Measurements from ENCODE around the gene OR4E2.
"Not testable (repeated sequence)": the region's sequence is repeated elsewhere in the genome, so short reads cannot be mapped to it uniquely, and the experiment has no call there.

Gene OR4E2, protein sequence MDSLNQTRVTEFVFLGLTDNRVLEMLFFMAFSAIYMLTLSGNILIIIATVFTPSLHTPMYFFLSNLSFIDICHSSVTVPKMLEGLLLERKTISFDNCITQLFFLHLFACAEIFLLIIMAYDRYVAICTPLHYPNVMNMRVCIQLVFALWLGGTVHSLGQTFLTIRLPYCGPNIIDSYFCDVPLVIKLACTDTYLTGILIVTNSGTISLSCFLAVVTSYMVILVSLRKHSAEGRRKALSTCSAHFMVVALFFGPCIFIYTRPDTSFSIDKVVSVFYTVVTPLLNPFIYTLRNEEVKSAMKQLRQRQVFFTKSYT

DNA sequence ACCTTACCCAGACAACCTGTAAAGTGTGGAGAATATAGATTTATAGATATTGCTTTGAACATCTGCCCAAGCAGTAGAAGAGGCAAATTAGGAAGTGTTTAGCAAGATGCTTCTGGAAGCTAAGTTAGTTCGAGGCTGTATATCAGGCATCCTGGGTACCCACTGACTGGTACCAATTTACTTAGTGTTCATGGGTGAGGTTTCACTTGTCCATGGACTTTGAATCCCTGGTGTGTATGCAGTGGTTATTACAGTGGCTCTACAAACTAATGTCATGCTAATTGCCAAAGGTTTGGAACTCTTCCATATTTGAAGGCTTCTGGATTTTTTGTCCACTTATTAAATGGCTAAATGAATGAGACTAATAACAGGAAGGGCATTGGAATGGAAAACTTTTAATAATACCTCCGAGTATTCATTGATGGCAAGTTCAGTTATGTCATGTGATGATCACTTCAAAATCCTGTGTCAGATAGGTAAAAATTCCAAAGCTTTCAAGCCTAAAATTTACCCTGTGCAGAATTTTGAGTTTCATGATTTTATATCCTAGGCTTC, at the start of gene OR4E2:
OR4E2 (plus strand) TSS at position 505 of the 555 bp plus-strand sequence. CDS start 11,248 bp downstream, outside the sequence.
- DNase-seq, result no peak

DNA sequence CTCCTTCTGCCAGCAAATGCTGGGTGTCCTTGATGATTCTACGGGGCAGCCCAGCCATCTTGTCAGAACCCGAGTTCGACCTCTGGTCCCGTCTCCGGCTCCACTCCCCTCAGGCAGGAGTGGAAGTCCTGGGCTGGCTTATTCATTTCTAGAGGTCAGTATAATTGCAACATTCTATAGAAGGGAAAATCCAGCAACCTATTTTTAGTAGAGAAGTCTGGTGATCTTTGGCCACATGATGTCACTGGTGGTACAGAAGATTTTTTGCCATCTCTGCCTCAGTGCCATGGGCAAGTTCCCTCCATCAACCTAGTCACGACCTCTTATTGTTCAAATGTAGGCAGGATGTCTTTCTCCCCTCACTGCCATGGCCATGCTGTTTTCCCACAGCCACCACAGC, 41.3 kb upstream of the OR4E2 start:
- no peak for DNase-seq

DNA sequence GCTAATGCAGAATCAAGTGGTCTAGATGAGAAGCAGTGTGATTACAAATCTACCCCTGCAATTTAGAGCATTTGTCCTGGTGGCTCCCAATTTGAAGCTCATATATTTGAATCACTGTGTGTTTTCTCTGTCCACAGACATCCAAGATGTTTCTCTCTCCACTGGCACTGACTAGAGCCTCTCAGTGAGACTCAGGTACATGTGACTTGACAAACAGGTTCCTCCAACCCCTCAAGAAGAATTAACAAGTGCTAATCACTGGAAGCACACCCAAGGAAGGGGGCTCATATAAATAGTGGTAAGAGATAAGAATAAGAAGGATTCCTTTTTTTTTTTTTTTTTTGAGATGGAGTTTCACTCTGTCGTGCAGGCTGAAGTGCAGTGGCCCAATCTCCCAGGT, 39.4 kb upstream of the OR4E2 start:
- no peak for DNase-seq

DNA sequence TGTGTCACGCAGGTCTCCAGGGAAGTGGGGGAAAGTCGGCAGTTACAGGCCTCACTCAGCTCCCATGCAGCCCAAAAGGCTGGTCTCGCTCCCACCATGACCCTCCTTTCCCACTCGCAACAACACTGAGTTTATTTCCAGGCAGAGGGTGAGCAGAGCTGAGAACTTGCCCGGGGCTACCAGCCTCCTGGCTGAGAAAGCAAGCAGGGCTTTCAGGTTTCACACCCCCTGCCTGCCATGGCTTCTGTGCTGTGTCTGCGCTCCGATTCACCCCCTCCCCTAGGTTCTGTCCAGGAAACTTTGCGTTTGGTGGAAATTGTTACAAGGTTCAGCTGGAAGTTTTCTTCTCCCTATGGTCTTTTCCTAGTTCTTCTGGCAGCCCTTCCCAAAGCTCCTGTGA, 36.0 kb upstream of the OR4E2 start:
- no peak for DNase-seq

DNA sequence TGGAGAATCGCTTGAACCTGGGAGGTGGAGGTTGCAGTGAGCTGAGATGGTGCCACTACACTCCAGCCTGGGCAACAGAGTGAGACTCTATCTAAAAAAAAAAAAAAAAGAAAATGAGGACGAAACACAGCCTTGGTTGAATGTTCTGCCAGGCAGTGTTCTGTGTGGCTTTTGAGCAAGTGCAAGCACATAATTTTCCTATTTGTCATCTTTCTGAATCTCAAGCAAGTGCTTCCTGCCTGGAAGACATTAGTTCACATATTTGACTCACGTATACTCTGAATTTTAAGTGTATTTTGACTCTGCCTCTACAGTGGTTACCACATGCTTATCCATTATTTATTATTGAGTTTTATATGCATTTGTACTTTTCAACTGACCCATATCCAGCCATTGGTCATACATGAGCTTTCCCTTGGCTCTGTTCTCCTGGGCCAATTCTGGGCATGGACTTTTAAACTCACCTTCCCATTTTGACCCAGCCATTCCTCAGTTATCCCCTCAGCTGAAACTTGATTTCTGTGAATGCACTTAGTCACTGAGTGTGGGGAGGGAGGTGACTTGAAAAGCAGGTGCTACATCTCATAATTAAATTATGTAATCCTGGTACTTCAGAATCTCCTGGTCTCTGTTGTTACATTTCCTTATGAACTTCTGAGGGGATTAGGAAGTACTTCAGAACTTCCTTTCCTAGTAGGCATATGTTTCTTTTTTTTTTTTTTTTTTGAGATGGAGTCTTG, 27.0 kb upstream of the OR4E2 start:
- no peak for DNase-seq

DNA sequence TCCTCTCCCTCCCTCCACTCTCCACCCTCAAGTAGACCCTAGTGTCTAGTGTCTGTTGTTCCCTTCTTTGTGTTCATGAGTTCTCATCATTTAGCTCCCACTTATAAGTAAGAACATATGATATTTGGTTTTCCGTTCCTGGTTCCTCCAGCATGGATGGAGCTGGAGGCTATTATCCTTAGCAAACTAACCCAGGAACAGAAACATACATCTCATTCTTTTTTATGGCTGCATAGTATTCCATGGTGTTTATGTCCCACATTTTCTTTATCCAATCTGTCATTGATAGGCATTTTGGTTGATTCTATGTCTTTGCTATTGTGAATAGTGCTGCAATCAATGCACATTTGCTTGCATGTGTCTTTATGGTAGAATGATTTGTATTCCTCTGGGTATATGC, 23.1 kb upstream of the OR4E2 start:
- not testable (repeated sequence) for DNase-seq

DNA sequence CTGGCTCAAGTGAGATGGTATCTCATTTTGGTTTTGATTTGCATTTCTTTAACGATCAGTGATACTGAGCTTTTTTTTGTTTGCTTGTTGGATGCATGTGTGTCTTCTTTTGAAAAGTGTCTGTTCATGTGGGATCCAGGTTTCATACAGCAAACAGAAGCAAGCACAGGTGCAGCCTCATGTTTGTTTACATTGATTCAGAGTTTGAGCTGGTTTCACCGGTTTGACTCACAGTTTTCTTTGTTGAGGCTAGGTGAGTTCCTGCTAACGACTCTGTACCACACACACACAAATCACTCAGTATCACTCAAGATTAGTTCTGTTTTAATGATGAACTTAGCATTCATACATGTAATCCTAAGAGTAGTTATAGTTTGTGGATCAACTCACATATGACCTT, 22.6 kb upstream of the OR4E2 start:
- DNase-seq, result no peak

DNA sequence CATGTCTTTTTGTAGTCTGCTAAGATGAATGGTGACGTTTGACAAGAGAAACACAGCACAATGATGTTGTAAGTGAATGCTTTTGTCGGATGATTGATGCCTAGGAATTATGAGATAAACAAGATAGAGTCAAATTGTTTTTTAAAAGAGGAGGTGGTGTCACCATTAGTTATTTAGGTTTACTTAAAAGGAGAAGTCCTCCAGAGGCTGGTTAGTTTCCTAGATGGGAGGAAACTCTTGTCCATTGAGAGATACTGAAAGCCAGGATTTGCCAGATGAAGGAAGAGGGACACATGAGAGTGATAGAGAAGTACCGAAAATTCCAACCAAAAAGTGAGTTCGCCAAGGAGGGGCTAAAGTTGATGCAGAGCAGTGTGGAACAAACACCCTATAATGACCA, 18.8 kb upstream of the OR4E2 start, which contains the start of gene OR10G2:
OR10G2 (minus strand) TSS at position 101 of the 400 bp plus-strand sequence; CDS start at position 3, 98 bp downstream.
- no peak for DNase-seq

DNA sequence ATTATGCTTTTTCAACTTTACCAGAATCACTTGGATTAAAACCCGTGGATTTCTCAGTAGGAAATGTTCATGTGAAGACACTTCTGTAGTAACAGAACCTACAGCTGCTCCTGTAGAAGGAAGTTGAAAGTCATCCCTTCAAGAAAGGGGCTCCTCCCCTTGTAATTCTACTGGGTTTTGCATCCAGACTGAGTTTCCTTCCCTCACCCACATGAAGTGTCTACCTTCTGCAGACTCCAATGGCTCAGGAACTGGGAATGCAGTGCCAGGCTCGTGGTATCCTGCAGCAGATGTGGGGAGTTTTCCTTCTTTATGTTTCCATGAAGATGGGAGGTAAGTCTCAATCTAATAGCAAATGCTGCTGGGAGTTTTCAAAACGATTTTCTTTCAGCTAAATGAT, 11.0 kb upstream of the OR4E2 start:
- DNase-seq, result no peak

DNA sequence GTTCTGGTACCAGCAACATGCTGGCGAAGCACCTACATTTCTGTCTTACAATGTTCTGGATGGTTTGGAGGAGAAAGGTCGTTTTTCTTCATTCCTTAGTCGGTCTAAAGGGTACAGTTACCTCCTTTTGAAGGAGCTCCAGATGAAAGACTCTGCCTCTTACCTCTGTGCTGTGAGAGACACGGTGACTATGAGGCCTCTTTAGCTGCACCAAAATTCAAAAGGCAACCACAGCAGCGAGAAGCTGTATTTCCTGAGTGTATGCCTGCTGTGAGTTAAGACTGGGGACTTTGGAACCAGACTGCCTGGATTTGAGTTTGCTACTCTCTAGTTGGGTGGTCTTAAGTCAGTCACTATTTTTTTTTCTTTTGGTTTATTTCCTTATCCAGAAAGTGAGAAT, 10.2 kb upstream of the OR4E2 start:
- no peak for DNase-seq

DNA sequence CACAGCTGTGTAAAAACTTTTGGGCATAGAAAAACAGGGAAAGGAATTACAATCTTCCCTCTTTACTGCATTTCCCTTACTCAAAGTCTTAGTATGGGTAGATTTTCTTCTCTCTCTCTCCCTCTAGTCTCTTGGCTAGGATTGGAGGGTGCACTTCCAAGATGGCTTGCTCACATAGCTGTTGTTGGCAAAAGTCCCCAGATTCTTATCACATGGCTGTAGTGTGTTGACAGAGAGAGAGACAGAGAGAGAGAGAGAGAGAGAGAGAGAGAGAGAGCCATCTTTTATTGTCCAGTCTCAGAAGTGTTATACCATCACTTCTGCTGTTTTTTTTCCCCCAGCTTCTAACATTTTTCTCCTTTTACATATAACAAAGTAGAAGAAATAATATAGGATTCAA, 6.3 kb upstream of the OR4E2 start:
- no peak for DNase-seq

DNA sequence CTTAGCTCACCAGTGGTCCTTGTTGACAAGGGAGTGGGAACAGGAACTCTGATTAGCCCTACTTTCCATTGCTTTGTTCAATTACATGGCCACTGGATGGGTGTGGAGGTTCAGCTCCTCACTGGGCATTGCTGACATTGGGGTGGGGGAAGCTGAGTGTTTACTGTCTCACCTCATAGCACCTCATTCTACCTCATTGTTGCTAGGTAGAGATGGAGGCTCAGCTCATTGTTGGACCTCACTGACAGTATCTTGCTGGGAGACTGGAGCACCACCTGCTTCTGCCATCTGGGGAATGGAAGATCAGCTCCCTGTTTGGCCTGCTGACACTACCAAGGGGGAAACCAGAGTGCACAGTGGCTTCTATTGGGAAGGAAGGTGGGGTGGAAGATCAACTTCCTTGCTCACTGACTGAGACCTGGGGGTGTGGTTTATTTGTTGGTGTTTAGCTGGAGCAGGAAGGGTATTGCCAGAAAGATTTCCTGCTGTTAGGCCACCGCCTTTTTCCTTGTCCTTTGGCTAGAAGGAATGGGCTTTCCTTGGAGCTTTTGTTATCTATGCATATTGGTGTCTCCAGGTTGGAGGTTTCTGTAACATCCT, 1.3 kb upstream of the OR4E2 start:
- DNase-seq, result no peak

DNA sequence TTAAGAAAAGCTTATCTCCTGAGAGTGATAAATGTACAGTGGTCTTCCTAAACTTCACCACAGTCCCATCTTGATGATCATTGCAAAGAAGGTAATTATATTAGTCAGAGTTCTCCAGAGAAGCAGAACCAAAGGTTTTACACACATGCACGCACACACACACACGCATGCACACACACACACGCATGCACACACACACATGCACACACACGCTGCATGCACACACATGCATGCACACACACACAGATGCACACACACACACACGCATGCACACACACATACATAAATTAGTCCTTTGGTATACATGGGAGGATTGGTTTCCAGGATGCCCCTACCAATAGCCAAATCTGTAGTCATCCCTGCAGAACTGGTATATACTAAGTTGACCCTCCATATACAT, 580 bp downstream of the OR4E2 start:
- no peak for DNase-seq

DNA sequence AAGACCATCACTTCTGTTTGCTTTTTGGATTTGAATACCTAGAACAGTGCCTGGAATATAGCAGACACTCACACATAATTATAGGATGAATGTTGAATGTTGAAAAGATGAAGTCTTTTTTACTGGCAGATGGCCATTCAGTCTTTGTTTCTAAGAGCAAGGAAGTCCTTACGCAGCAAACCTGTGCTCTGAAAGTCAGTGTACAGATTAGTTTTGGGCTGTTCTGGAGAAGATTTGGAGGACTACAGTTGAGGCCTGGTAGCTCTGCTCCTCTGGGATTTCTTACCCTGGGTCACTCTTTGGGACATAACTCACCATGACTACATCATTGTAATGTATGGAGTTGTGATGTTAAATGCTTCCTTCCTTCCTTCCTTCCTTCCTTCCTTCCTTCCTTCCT, 3.3 kb downstream of the OR4E2 start:
- DNase-seq, result no peak

DNA sequence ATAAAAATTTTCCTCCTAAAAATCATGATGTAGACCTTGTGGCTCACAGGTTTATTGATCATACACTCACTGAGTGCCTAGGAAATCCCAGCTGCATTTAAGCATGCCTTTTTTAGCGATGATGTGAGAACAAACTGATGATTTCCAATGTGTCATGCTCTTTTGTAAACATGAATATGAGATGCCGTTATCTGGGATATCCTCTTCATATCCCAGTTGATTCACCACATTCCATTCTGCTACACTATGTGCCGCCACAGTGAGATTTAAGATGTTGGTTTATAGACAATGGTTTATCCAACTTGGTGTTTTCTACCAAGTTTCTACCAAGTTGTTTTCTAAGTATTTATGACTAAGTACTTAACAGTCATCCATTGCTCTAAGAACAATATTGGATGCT, 14.7 kb downstream of the OR4E2 start:
- DNase-seq, result no peak

DNA sequence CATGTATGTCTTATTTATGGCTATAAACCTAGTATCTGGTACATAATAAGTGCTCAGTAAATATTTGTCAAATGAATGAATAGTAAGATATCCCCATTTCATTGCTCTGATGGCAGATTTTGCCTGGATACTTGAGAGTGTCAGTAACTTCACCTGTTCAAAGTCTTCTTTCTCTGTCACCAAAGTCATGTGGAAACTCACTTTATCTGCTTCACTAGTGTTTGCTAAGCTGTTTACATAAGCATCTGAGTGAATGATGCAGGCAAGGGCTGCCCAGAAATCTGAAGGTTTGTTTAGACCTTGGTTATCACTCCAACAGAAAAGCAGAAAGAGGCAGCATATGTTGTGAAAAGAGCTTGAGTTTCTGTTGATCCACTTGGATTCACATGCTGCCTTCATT, 15.6 kb downstream of the OR4E2 start:
- DNase-seq, result no peak

DNA sequence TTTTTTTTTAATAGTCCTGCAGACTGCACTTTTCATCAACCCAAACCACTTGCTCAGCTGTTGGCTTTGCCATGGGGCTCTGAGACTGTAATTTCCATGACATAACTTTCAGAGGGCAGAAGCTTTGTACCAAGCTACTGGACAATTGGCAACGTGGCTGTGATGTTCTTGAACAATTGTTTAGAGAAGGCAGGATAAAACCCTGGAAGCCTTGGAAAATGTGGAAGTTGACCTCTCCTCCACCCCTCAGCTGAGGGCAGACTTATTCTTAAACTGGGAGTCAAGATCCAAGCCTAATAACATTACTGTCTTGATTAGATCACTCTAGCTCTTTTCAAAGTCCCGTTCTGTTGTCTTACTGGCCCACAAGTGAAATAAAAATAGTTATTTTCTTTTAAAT, 17.7 kb downstream of the OR4E2 start:
- no peak for DNase-seq

DNA sequence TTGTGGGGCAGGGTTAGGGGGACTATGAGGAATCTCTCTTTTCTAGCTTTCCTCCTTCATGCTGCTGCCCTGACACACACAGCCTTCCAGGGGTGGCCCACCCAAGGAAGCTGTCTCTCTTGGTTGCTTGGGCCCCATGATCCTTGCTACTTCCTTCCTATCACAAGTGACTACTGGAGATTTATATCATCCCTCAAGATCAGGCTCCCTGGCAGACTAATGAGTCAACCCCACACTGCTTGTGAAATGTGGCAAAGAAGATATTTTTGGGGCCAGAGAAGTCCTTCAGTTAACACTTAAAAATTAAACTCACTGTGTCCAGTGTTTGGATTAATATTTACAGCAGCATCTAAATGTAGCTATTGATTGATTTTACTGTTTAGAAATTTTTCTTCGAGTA, 18.5 kb downstream of the OR4E2 start:
- no peak for DNase-seq

DNA sequence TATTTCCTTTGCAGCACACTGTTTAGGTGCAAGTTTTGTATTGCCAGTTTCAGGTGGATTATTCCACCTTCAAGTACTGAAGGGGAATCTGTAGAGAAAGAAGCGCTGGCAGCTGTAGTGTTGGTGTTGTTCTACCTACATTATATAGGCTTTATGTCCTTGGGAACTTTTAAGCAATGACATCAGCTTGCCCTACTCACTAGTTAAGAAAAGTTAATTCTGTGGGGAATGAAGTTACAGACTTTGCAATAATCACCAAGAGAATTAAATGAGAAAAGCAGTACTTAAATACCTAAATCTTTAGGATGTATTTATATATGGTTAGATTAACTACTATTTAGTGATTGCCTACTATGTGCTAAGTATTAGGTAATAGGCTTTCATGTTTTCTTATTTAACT, 20.1 kb downstream of the OR4E2 start, which contains the start of gene OR4E1:
OR4E1 (minus strand) TSS at position 101 of the 400 bp plus-strand sequence. CDS start 2,883 bp downstream, outside the sequence.
- no peak for DNase-seq

DNA sequence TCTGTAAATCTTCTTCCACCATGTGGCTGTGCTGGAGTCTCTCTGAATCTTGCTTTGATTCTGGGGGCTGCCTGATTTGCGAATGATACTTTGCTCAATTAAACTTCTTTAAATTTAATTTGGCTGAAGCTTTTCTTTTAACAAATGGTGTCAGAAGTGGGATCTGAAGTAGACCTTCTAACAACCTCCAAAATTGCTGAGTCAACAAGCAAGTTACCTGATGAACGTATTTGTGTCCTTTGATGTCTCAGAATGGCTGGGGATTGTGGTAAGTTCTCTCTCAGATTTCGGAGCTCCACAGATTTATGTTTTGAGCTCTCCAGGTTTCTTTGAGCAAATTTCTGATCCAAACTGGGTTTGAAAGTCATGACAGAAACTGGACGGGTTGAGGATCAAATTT, 21.9 kb downstream of the OR4E2 start:
- no peak for DNase-seq

DNA sequence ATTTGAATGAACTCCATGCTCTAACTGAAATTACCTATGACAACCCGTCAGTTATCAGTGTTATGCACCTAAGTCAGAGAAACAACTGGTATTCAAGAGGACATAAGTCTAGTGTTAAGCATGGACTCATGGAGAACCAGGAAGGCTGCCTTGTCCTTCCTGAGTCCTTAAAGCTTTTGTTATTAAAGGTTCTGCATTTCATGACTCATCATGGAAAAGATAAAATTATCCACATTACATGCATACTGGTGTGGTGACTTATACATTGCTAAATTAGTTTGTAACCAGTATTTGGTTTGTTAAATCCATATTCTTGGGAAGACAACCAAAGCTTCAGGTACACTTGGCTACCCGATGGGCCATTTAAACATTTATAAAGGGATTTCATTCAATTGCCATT, 26.4 kb downstream of the OR4E2 start:
- no peak for DNase-seq

DNA sequence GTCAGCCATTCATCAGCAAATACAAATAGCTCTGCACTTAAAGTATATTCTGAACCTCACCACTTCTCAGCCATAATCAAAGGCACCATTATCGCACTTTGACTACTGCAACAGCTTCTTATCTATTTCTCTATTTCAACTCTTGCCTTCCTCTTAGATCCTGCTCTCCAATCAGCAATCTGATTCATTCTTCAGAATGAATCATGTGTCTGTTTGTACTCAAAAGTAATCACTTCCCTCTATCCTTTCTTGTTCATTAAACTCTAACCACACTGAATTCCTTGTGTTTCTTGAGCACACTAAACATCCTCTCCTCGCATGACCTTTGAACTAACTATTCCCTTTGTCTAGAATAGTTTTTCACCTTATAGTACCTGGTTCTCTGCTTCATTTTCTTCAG, 32.8 kb downstream of the OR4E2 start:
- DNase-seq, result no peak

DNA sequence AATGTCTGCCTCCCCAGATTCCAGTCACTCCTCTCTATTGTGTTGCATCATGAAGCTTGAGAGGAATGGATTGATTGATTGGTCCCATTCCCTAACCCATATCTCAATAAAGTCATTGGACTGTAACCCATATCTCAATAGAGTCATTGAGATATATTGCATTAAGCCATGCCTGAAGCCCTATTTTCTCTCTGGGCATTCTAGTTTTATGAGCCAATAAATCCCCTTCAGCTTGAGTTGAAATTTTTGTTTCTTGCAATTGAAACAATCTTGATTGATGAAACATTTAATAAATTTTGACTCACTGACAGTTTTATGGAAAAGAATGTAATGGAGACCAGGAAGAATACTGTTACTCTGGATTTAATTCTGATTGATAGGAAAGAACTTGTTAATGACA, 40.8 kb downstream of the OR4E2 start:
- DNase-seq, result no peak

DNA sequence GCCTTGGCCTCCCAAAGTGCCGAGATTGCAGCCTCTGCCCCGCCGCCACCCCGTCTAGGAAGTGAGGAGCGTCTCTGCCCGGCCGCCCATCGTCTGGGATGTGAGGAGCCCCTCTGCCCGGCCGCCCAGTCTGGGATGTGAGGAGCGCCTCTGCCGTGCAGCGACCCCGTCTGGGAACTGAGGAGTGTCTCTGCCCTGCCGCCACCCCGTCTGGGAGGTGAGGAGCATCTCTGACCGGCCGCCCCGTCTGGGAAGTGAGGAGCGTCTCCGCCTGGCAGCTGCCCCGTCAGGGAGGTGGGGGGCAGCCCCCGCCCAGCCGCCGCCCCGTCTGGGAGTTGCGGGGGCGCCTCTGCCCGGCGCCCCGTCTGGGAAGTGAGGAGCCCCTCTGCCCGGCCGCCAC, 44.0 kb downstream of the OR4E2 start:
- not testable (repeated sequence) for DNase-seq
